HG03442 (cell line): Measurements from ENCODE around the gene C9orf78.

ENCODE experiments used
- ATAC-seq: cut with Tn5 transposase; IDR thresholded peaks from one replicate; pipeline ENCODE4 v1.9.1; 2021; ENCODE audit warnings: mild to moderate bottlenecking, moderate library complexity; ENCODE audit not compliant: unreplicated experiment

The C9orf78 gene

DNA sequence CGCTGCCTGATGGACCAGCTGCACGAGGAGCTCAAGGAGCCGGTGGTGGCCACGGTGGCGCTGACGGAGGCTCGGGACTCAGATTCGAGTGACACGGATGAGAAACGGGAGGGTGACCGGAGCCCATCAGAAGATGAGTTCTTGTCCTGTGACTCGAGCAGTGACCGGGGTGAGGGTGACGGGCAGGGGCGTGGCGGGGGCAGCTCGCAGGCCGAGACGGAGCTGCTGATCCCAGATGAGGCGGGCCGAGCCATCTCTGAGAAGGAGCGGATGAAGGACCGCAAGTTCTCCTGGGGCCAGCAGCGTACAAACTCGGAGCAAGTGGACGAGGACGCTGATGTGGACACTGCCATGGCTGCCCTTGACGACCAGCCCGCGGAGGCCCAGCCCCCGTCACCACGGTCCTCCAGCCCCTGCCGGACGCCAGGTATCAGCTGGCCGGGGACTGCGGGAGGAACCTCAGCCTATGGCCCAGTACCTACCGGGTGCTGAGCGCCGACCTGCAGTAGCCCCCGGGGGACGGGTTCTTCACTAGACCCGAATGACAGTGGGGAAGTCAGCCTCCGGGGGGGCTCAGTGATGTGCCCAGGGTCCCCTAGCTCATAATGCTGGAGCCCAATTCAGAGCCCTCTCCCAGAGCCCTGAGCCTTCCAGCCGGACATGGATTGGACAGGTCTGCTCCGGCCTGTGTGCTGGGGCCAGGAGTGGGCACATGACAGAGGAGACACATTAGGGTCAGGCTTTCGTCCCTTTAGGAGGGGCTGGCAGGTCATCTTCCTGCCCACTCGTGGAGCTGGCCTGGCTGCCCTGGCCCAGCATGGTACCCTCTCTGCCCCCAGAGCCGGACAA, 33.2 kb upstream of the C9orf78 start:
- ATAC-seq, result no peak

DNA sequence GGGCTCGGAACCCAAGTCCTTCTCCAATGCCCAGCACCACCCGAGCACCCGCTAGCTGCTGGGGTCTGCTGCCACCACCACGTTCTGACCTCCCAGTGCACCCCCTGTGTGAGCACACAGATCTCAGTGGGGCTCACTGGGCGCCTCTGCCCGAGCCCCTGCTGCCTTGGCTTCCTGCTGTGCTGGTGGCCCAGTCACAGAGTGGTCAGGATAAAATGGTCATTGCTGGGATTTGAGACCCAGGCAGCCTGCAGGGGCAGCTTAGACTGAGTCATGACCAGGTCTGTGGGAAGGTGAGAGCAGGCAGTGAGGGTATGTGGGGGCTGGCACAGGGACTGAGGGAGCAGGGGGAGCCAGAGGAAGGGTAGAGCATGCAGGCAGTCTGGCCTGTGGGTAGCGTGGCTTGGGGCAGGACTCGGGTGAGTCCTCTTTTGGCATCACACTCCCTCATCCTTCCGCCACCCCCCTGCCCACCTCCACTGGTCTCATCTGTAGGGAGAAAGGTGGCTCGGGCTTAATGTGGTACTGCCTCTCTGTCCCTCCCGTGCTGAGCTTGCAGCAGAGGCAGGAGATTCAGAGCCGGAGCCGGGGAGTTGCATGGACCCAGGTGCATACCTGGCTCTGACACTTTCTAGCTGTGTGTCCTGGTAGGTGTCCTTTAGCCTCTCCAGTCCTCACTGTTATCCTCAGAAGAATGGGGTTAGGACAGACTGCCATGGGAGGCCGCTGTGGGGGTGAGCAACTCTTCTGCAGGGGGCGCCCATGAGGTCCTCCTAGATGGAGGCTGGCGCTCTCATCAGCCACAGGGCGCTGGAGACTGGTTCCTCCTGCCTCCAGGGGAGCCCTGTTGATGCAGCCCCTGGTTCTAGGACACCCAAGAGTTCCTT, 32.3 kb upstream of the C9orf78 start:
- no peak for ATAC-seq

DNA sequence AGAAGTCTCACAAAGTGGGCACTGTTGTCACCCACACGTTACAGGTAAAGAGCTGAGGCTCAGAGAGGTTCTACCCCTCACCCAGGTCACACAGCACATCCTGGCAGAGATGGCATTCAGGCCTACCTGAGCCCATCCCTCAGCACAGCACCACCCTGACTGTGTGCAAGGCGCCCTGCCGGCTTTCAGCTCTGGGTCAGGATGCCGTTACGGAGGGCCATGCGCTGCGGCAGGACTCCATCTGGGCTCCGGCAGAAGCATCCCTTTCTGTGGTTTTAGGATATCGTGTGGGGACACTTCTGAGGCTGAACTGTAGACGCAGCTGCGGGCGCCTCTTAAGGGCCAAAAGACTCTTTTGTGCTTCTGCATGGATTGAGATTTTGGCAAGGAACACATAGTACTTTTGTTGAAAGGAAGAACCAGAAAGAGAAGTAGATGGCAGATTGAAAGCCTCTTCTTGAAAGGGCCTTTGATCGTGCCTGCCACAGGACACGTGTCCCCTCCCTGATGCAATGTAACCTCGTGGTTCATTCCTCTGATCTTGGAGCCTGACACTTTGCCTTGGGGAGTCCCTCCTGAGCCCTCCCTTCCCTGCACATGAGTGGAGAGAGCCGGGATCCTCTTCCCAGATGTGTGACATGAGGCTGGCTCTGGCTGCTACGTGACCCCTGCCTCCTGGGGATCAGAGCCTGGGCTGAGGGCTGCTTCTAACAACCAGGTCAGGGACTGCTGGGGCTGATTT, 31.5 kb upstream of the C9orf78 start:
- no peak for ATAC-seq

DNA sequence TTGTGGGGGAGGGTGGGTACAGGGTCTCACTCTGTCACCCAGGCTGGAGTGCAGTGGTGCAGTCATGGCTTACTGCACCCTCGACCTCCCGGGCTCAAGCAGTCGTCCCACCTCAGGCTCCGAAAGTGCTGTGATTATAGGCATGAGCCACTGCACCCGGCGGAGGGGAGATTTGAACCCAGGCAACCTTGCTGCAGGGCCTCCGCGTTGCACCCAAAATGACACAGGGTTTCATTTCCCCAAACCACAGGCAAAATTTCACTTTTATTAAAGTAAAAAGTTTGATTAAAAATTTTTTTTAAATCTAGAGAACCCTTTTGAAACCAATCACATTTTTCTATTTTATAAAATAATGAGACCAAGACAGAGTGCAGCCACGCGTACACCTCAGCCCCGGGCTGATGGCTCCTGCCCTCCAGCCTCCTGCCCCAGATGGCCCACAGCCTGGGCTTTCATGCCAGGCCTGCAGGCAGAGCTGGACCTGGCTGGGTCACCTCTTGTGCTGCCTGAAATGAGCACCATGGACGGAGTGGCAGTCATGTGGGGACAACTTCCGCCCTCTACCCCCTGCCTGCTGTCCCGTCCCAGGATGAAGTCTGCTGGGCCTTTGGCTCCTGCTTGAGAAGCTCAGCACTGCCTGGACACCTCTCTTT, 30.7 kb upstream of the C9orf78 start:
- ATAC-seq, result no peak

DNA sequence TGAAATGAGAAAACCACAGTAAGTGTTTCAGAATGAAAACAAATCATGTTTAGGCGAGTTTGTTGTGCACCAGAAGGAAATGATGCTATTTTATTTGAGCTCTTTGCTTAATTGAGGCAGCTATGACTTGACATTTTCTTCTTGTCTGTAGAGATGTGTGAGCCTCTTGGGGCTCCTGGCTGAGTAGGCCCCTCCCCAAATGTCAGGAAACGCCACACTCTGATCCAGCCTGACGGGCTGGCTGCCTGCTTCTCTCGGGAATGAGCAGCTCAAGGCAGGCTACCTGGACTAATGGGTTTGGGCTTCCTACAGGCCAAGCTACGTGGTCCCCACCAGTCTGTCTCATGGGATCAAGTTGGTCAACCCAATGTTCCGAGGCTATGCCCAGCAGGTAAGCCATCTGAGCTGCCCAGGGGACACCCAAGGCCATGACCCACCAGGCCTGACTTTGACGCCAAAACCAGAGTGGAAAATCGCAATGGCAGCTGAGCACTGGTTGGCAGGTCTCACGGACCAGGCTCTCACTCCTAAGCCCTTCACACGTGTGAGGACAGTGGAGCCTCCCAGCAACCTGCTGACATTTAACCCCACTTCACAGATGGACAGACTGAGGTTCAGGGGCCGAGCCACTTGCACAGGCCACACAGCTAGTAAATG, 30.0 kb upstream of the C9orf78 start:
- no peak for ATAC-seq

DNA sequence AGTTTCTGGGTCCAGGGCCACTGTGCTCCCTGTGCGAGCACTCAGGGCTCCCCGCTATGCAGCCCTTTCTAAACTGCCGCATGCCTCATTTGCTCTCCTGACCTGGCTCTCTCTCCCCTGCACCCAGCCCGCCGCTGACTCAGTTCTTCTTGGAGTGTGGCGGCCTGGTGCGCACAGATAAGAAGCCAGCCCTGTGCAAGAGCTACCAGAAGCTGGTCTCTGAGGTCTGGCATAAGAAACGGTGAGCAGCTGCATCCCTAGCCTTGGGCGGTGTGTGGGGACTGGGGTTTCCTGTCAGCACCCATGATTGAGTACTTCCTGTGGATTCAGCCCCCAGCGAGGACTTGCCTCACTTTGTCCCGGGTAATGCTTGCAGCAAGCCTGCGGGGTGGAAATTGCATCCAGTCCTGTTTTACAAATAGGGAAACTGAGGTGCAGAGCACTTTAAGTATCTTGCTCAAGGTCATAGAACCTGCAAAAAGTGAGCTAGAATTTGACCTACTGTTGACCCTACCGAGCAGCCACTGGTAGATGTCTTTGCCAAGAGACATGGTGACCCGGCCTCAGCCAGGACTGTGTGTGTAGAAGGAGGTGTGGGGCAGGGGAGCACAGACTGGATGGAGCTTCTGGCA, 28.1 kb upstream of the C9orf78 start:
- no peak for ATAC-seq

DNA sequence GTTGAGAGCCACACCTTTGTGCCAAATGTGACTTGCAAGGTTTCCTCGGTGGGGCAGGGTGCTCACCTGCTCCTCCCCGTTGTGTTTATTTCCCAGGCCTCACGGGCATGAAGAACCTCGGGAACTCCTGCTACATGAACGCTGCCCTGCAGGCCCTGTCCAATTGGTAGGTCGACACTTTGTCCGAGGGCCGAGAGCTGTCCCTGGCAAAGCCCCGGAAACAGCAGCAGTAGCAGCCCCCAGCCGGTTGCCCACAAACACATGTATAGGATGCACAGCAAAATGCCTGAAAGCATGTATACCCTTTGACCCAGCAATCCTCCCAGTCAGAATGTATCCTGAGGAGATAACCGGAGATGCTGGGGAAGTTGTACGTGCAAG, 26.4 kb upstream of the C9orf78 start:
- no peak for ATAC-seq

DNA sequence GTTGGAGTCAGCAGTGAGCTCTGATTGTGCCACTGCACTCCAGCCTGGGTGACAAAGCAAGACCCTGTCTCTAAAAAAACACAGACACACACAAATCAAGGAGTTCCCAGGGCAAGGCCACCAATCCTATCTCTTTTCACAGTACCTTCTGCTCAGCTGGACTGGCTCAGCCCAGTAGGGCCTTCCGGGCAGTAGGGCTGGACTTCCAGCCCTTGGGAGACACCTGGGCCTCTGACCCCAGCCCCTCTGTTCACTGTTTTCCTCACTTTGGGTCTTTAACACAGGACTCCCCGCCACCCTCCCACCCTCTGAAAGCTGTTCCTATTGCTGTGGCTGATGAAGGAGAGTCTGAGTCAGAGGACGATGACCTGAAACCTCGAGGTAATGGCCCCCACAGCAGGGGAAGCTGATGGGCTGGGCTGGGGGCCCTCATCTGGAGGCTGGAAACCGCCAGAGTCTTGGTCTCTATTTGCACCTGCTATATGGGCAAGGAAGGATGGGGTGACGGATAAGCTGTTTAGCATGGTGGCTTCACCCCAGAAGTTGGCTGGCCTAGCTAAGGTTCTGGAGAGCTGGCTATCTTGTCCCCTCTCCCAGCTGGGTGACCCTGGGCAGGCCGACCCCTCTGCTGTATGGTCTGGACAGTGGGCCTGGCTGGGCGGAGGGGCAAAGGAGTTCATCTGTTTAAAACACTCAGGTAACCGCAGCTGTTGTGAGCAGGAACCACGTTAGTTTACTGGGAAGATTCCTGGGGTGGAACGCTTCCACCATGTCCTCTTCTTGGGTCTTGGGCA, 25.8 kb upstream of the C9orf78 start:
- no peak for ATAC-seq

DNA sequence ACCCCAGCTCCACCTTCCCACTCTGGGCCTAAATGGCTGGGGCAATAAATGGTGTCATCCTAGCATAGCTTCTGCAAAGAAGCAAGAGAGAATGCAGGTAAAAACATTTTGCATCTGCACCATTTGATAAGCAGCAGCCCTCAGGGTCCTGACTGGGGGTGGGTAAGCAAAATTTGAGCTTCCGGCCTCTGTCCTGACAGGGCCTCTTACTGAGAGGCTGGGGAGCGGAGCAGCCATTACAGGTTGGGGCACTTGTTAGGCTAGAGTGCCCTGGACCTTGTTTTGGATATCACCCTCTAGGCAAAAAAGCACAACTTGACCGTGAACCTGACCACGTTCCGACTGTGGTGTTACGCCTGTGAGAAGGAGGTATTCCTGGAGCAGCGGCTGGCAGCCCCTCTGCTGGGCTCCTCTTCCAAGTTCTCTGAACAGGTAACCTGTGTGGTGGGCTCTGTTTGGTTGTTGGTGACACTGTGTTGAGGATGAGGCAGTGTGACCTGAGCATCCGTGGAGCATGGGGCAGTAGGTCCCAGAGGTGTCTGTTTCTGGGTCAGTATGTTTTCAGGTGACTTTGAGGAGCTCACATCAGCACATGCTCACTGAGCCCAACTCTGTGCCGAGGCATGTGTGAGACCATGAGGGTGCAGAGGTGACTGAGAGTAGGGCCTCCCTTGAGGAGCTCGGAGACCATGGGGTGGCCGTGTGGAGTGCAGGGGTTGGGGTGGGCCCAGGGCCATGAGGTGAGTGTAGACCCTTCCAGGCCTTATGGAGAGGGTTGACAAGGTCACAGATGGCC, 23.3 kb upstream of the C9orf78 start:
- ATAC-seq, result no peak

DNA sequence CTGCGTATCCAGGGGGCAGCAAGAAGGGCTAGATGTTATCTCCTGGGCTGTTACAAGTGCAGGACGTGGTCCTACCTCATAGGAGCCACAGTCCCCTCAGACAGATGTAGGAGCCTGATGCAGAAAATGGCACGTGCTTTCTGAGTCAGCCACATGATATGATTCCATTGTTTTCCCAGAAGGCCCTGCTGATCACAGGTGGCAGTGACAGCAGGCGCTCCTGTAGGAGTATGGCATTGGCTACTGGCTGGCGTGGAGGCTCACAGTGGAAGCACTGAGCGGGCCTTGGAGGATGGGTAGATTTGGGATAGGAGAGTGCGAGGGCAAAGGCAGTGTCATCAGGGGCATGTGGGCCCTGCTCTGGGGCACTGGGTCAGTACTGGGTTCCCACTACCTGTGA, 22.1 kb upstream of the C9orf78 start:
- ATAC-seq, result no peak

DNA sequence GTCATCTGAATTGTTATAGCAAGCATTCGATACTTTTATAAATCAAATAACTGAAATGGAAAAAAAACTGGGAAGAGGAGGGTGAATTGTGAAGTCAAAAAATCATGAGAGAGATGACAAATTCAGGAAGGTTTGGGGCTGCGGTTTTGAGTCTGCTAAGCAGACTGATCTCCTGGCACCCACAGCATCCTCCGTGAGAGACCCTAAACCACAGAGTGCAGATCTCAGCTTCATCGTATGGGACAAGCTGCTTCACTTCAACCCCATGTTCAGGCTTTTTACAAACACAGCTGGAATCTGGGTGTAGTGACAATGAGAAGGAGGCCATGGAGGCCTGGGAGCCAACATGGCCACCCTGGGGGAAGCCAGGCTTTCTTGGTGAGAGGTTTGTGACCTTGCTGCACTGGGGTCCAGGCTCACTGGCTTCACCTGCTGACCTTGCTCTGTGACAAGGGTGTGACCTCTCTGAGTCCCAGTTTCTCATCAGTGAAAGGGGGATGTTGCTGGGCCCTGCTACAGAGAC, 19.6 kb upstream of the C9orf78 start:
- no peak for ATAC-seq

DNA sequence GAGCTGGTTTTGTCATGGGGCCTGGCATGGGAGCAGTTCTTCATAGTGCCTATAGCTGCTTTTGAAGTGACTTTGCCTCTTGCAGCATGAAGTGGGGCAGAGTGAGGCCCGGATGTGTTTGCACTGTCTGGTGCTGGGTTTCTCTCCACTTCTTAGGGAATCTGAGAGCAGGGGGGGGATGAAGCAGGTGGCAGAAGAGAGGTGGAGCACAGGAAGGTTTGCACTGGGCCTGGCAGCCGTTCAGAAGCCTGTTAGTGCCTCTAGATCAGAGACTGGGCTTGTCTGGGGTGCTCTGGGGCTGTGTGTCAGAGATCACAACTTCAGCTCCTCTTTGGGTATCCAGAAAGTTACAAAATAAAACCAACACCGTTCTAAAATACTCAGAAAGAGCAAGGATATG, 18.5 kb upstream of the C9orf78 start:
- ATAC-seq, result no peak

DNA sequence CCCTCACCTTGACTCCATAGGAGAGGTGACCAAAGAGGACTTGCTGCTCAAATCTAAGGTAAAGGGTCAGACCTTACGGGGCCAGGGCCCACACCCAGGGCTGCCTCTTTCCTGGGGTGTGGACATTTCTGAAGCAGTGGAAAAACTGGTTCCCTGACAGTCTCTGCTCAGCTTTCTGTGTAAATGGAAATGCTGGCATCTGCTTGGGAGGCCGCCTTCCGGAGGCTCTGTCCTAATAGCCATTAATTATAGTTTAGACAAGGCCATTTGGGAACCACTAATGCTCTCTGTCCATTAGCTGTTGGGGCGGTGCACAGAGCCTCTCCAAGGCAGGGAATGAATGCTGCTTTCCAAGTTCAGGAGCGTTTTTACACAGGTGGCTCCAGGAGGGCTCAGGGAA, 17.5 kb upstream of the C9orf78 start:
- no peak for ATAC-seq

DNA sequence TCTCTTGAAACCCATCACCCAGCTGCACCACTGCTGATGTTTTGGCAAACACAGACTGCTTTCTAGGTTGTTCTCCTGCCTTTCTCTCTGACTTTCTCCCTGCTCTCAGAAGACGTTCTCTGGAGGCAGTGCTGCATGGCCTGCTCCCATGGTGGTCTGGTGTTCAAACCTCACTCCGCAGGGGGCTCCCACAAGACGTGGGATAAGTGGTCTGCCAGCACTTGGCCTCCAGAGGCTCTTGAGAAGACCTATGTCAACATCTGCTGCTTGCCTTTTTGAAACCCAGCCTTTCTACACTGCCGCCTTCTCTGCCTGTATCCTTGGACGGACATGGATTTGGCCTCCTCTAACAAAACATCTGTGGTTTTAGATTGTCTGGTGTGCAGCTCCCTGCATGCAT, 16.7 kb upstream of the C9orf78 start:
- no peak for ATAC-seq

DNA sequence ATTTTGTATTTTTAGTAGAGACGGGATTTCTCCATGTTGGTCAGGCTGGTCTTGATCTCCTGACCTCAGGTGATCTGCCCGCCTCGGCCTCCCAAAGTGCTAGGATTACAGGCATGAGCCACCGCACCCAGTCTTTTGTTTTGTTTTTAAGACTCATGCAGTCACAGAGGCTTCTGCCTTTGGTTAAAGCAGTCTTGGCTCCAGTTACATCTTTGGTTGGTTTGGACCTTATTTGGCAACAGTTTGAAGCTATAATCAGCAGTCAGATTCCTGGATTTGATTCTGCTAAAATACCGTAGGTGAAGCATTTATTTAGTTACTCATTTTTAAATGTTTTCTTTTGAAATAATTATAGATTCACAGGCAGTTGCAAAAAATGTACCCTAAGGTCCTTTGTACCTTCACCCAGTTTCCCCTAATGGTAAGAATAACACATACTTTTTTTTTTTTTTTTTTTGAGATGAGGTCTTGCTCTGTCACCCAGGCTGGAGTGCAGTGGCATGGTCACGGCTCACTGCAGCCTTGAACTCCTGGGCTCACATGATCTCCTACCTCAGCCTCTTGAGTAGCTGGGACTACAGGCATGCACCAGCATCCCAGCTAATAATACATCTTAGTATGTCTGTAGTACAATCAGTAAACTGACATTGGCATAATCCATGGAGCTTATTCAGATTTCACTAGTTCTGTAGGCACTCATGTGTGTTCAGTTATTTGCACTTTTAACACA, 15.9 kb upstream of the C9orf78 start:
- ATAC-seq, result no peak

DNA sequence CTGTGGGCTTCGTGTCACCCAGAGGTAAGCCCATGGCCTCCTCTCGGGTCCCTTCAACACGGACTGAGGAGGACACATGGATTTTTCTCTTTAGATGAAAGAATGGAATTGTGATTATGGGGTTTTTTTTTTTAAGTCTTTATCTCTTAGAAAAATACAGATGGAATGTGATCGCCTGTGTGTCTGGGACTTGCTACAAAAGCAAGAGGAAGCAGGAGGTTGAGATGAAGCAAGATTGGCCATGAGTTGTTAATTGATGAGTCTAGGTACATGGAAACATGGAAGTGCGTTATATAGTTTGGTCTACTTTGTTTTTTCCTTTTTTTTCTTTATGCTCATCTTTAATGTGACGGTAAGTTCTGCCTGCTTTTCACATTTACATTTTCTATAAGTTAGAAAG, 14.8 kb upstream of the C9orf78 start:
- ATAC-seq, result no peak

DNA sequence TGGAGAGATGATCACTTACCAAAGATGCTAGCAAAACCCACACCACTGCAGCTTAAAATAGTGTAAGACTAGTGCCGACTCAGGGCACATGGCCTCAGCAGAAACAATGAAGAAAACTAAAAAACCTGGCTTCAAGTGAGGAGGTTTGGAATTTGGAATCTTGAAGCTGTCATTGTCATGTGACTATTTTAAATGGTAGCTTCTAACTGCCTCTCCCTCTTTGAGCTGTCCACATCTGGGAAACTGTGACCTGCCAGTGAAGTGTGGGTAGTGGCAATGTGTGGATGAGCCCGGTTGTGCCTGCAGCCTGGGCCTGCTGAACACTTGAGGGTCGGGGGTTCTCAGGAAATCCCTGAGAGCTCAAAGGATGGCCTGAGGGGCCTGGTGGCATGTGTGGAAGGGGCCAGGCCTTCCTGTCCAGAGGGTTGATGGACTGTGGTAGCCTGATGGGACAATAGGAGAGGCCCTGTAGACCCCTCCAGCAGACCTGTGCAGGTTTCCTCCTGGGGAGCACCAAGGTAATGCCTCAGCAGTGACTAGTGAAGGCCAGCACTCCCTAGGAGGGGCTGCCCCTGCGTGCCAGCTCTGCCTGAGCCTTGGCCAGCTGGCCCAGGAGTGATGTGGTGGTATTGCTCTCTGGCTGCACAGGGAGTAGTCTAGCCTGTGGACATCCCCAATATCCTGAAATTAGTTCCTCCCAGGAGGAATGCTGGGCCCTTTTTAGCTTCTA, 13.8 kb upstream of the C9orf78 start:
- no peak for ATAC-seq
